DMS 273 (cell line): Measurements from ENCODE around the gene LBR.
"Not testable (repeated sequence)": the region's sequence is repeated elsewhere in the genome, so short reads cannot be mapped to it uniquely, and the experiment has no call there.

Experiments used
- DNase-seq: peaks from one replicate; lab custom pipeline; 2025; ENCODE audit not compliant: unreplicated experiment; lab: John Stamatoyannopoulos, UW

LBR gene

GRCh38 chr1:225427235-225428067, at the start of gene LBR:
Gene LBR, minus strand, starts transcription at chr1:225428038. Its CDS starts 3,963 bp downstream, at chr1:225424075.
- DNase-seq: peak; percentile 72

- DNase-seq: no peak
Observed at GRCh38 chr1:225477296-225477911, 49.6 kb upstream of the LBR start.

- no peak for DNase-seq
Observed at GRCh38 chr1:225476538-225476988, 48.7 kb upstream of the LBR start.

GRCh38 chr1:225476100-225476511, 48.3 kb upstream of the LBR start:
- DNase-seq: no peak

GRCh38 chr1:225474986-225475820, 47.4 kb upstream of the LBR start:
- peak; percentile 87 for DNase-seq

- no peak for DNase-seq
Observed at GRCh38 chr1:225474439-225474985, 46.7 kb upstream of the LBR start.

- not testable (repeated sequence) for DNase-seq
Observed at GRCh38 chr1:225473676-225474438, 46.0 kb upstream of the LBR start.

- DNase-seq: not testable (repeated sequence)
Observed at GRCh38 chr1:225473266-225473665, 45.4 kb upstream of the LBR start.

- DNase-seq: no peak
Observed at GRCh38 chr1:225471453-225472301, 43.8 kb upstream of the LBR start.

- no peak for DNase-seq
Observed at GRCh38 chr1:225471109-225471452, 43.2 kb upstream of the LBR start.

GRCh38 chr1:225470211-225471108, 42.6 kb upstream of the LBR start:
- peak; percentile 69 for DNase-seq

- peak; percentile 57 for DNase-seq
Observed at GRCh38 chr1:225469051-225469450, 41.2 kb upstream of the LBR start.

GRCh38 chr1:225468270-225469020, 40.6 kb upstream of the LBR start:
- DNase-seq: no peak

GRCh38 chr1:225467193-225468020, 39.6 kb upstream of the LBR start:
- no peak for DNase-seq

- no peak for DNase-seq
Observed at GRCh38 chr1:225466848-225467192, 39.0 kb upstream of the LBR start.

GRCh38 chr1:225465793-225466517, 38.1 kb upstream of the LBR start:
- no peak for DNase-seq
